Esophagus muscularis mucosa (tissue), 4 donors: Measurements from ENCODE around the gene PIGT. TPM values are rescaled to one million over a fixed set of nuclear protein-coding genes. Genes with fewer than 3 reads are reported as not detected.
A peak's percentile ranks its signal among the peaks of the same experiment; 100 is the strongest.

Source experiments
- DNase-seq: peaks from one replicate; pipeline ENCODE4 v3.0.0-alpha.2; 2017; ENCODE audit errors: extremely low spot score
- H3K27ac ChIP-seq, 4 donors: fragments of 200-600 bp; sonication (generic); replicated peaks in 1 of 4; 1 replicate in 3 of 4; 2 replicates in 1 of 4; pipeline ENCODE4 v1.5.1; 2016 to 2019; ENCODE audit warnings: mild to moderate bottlenecking in 1 of 4
- H3K27me3 ChIP-seq, 4 donors: fragments of 200-600 bp; sonication (generic); one replicate each; pipeline versions ENCODE4 v1.5.1 to v1.6.0; 2016 to 2019
- H3K36me3 ChIP-seq, 4 donors: fragments of 200-600 bp; sonication (generic); one replicate each; pipeline ENCODE4 v1.5.1; 2016 to 2019
- H3K4me1 ChIP-seq, 4 donors: fragments of 200-600 bp; sonication (generic); one replicate each; pipeline ENCODE4 v1.5.1; 2016 to 2019
- H3K4me3 ChIP-seq, 4 donors: fragments of 200-600 bp; sonication (generic); 1 replicate in 2 of 4; 2 replicates in 2 of 4; pipeline ENCODE4 v1.5.1; 2016 to 2019; ENCODE audit warnings: mild to moderate bottlenecking in 4 of 4, moderate library complexity in 1 of 4
- H3K9me3 ChIP-seq, 4 donors: fragments of 200-600 bp; sonication (generic); 1 replicate in 3 of 4; 2 replicates in 1 of 4; pipeline ENCODE4 v1.5.1; 2016 to 2019
- CTCF ChIP-seq, 3 experiments: fragments of 200-600 bp in 2 of 3; fragments of 450-650 bp in 1 of 3; sonication (generic) in 2 of 3; IDR thresholded peaks; one replicate each; pipeline ENCODE4 v1.5.1; 2017 to 2019; ENCODE audit warnings: antibody characterized with exemption in 3 of 3, mild to moderate bottlenecking in 2 of 3, moderate library complexity in 1 of 3
- EP300 ChIP-seq: sonication (generic); formaldehyde crosslinking; IDR thresholded peaks from one replicate; pipeline ENCODE4 v1.6.1; 2017; ENCODE audit warnings: antibody characterized with exemption
- POLR2A ChIP-seq: fragments of 450-650 bp; IDR thresholded peaks from one replicate; pipeline ENCODE4 v1.6.1; 2017; ENCODE audit warnings: antibody characterized with exemption, moderate library complexity, mild to moderate bottlenecking, low read depth
- POLR2AphosphoS5 ChIP-seq, 2 donors: sonication (generic); formaldehyde crosslinking; IDR thresholded peaks; one replicate each; pipeline ENCODE4 v1.6.1; 2017; ENCODE audit warnings: antibody characterized with exemption in 2 of 2
- WGBS: methylation state at CpG from one replicate; pipeline ENCODE4 v1.1.5; 2018; 5-methylcytosine and 5-hydroxymethylcytosine counted together
- intact Hi-C: fragments of 100-400 bp; cut with DNase I; formaldehyde crosslinking; loops from one replicate; pipeline ENCODE4 v1.15.1; 2023
- total RNA-seq, 4 donors: library from RNA; depleted of rRNA; stranded (reverse); fragments of >200 nt; gene quantifications; one replicate each; pipeline versions ENCODE4 v1.1.0 to v1.2.1, GENCODE V29; 2016

Gene PIGT
- total RNA-seq, 4 donors from 2014 or later: 64.4 to 90.9 (median 80.4) TPM

GRCh38 chr20:45429618-45430017, 13.7 kb downstream of the PIGT start:
- Histone ChIP-seq H3K27me3 (no peaks in the 10 kb centered on the region), H3K4me3 (no peak overlapping the region), H3K9me3 (no peaks in the 10 kb centered on the region), H3K4me1 (peaks cover 0 to 12% (median 8%) of the 10 kb centered on the region in 4 donors), H3K36me3 (peaks cover 8 to 26% (median 24%) of the 10 kb centered on the region in 4 donors), H3K27ac (no peak overlapping the region)
- no peak for DNase-seq
- TF ChIP-seq CTCF (IDR thresholded peaks at IDR 0.05) (no peak), EP300 (no peak), POLR2AphosphoS5 (IDR thresholded peaks at IDR 0.05) (no peak), POLR2A (no peak)
- WGBS: 70% methylated on average over 2 of the region's 2 CpGs
- intact Hi-C loops: loop anchor here (10.0 kb wide), 1 partner anchor 345 kb away; no protein-coding TSS in a partner anchor

DNA sequence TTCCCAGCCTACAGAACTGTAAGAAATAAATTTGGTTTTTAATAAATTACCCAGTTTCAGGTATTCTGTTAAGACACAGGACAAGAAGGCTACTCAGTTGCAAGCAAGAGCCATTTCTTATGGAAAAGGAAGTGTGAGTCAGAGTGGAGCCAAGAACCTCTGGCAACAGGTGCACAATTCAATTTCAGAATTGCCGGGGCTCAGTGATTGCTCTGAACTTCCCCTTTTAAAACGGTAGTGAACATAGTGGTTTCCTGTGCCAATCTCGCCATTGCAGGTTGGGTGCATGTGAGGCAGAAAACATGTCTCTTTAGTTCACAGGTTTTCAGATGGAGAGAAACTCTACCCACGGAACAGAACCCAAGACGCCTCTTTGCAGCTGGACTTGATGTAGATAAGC, 16.4 kb downstream of the PIGT start:
- TF ChIP-seq EP300 (no peak), POLR2AphosphoS5 (IDR thresholded peaks at IDR 0.05) (no peak), POLR2A (no peak), CTCF (IDR thresholded peaks at IDR 0.05) (no peak)
- Histone ChIP-seq H3K4me1 (peaks cover 5 to 14% (median 12%) of the 10 kb centered on the region in 4 donors), H3K27ac (no peak overlapping the region), H3K4me3 (no peak overlapping the region), H3K27me3 (no peaks in the 10 kb centered on the region), H3K36me3 (peaks cover 0 to 3% (median 0%) of the 10 kb centered on the region in 4 donors), H3K9me3 (no peaks in the 10 kb centered on the region)
- DNase-seq: no peak
- intact Hi-C loops: loop anchor here (10.0 kb wide), 1 partner anchor 343 kb away; no protein-coding TSS in a partner anchor
- WGBS: 62% methylated on average over 5 of the region's 5 CpGs

GRCh38 chr20:45433316-45433715, 17.4 kb downstream of the PIGT start:
- 48% methylated on average over 3 of the region's 3 CpGs for WGBS
- Histone ChIP-seq H3K9me3 (no peaks in the 10 kb centered on the region), H3K27me3 (no peaks in the 10 kb centered on the region), H3K4me1 (peaks cover 5 to 14% (median 12%) of the 10 kb centered on the region in 4 donors), H3K27ac (peak overlapping the region in 3 of 4 donors; percentile 2 to 43 (median 36)), H3K4me3 (no peak overlapping the region), H3K36me3 (no peaks in the 10 kb centered on the region)
- intact Hi-C loops: loop anchor here (10.0 kb wide), 1 partner anchor 341 kb away; no protein-coding TSS in a partner anchor
- TF ChIP-seq EP300 (no peak), POLR2AphosphoS5 (IDR thresholded peaks at IDR 0.05) (peak; percentile 14 to 69)
- DNase-seq: no peak

DNA sequence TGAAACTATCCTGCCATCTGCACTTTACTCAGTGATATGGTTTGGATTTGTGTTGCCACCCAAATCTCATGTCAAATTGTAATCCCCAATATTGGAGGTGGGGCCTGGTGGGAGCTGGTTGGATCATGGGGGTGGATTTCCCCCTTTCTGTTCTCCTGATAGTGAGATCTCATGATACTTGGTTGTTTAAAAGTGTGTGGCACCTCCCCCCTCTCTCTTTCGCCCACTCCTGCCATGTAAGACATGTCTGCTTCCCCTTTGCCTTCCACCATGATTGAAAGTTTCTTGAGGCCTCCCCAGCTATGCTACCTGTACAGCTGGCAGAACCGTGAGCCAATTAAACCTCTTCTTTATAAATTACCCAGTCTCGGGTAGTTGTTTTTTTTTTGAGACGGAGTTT, 18.0 kb downstream of the PIGT start:
- H3K27me3 ChIP-seq: no peaks in the 10 kb centered on the region
- no peak for DNase-seq
- peak overlapping the region in 1 of 4 donors; percentile 43 for H3K27ac ChIP-seq
- TF ChIP-seq POLR2A: no peak
- no peak for TF ChIP-seq CTCF (IDR thresholded peaks at IDR 0.05)
- no peak for TF ChIP-seq EP300
- no peak for TF ChIP-seq POLR2AphosphoS5 (IDR thresholded peaks at IDR 0.05)
- peaks cover 5 to 14% (median 12%) of the 10 kb centered on the region in 4 donors for H3K4me1 ChIP-seq
- intact Hi-C loops: loop anchor here (10.0 kb wide), 1 partner anchor 341 kb away; no protein-coding TSS in a partner anchor
- no peaks in the 10 kb centered on the region for H3K36me3 ChIP-seq
- H3K4me3 ChIP-seq: no peak overlapping the region
- WGBS: 94% methylated on average over 4 of the region's 4 CpGs
- no peaks in the 10 kb centered on the region for H3K9me3 ChIP-seq

DNA sequence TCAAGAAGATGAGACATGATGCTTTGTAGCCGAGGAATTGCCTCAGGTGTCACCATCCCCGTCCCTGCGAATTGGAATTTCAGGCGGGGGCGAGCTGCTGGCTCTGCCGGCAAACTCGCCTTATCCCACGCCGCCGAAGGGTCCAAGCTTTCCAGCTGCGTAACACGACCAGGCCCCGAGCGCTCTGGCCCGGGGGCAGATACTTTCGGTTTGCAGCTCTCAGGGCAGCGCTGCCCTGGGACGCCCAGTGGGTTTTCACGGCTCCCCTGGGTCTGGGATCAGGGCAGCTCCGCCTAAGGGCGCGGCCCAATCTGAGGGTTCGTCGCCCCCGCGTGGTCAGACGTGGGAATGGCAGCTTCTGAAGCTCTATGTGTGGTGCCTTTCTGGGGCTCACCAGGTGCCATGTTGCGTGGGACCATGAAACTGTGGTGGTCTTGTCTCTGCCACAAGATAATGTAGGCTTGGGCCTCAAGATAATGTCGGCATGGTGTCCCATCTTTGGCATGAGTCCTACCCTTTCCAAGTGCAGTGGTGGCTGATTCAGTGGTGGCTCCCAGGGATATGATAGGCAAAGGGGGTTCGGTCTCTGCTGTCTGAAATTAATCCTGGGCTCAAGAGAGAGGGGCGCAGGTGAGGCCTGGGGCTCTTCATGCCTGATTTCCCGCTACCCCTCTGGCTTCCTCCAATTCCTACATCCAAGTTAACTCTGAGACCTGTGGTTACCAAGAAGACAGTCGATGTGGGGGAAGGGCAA, 21.0 kb downstream of the PIGT start:
- Histone ChIP-seq H3K27ac (peak overlapping the region; percentile 80 to 84 (median 82)), H3K4me3 (peak overlapping the region; percentile 59 to 77 (median 60)), H3K9me3 (no peaks in the 10 kb centered on the region), H3K4me1 (peaks cover 5 to 14% (median 12%) of the 10 kb centered on the region in 4 donors), H3K27me3 (no peaks in the 10 kb centered on the region), H3K36me3 (no peaks in the 10 kb centered on the region)
- TF ChIP-seq CTCF (IDR thresholded peaks at IDR 0.05) (peak; percentile 94 to 98 (median 96)), EP300 (no peak), POLR2A (no peak), POLR2AphosphoS5 (IDR thresholded peaks at IDR 0.05) (peak; percentile 67 to 81)
- intact Hi-C loops: loop anchor here (1.0 to 10.0 kb wide), 3 partner anchors 63 to 338 kb away; no protein-coding TSS in a partner anchor
- 24% methylated on average over 13 of the region's 33 CpGs for WGBS
- DNase-seq: peak; percentile 95
